Bronchial epithelial cell (primary cell): ENCODE data around the gene SH2B3. TPM values are rescaled to one million over a fixed set of nuclear protein-coding genes. Genes with fewer than 3 reads are reported as not detected.
A peak's percentile ranks its signal among the peaks of the same experiment; 100 is the strongest.
"Not testable (repeated sequence)": the region's sequence is repeated elsewhere in the genome, so short reads cannot be mapped to it uniquely, and the experiment has no call there.

ENCODE experiments used
- DNase-seq: peaks from one replicate; pipeline ENCODE4 v3.0.0-alpha.2; 2010; ENCODE audit warnings: low read depth
- FAIRE-seq: peaks from 2 replicates; lab custom pipeline; 2011; peaks lifted over from hg19 to GRCh38; lab: Jason Lieb, UNC
- H3K27me3 ChIP-seq: 2 replicates; pipeline ENCODE4 v1.5.1; 2011; ENCODE audit warnings: low read length; ENCODE audit not compliant: control insufficient read depth, insufficient read depth
- H3K36me3 ChIP-seq: 2 replicates; pipeline ENCODE4 v1.5.1; 2011; ENCODE audit warnings: low read length; ENCODE audit not compliant: control insufficient read depth, insufficient read depth
- H3K4me3 ChIP-seq: 2 replicates; pipeline ENCODE4 v1.5.1; 2011; ENCODE audit warnings: mild to moderate bottlenecking, low read depth, low read length, control low read depth
- CTCF ChIP-seq: IDR thresholded peaks from 2 replicates; pipeline ENCODE4 v1.5.1; 2011; ENCODE audit warnings: mild to moderate bottlenecking, moderate library complexity, low read length, control low read depth, inconsistent platforms; ENCODE audit not compliant: insufficient read depth, severe bottlenecking
- total RNA-seq: library from RNA; depleted of rRNA; stranded (reverse); fragments of >200 nt; gene quantifications from 2 replicates; pipeline ENCODE4 v1.2.1, GENCODE V29; 2014

Gene SH2B3
- total RNA-seq, 1 donor from 2014 or later: 2.4 TPM

GRCh38 chr12:111401167-111401605, 4.5 kb upstream of the SH2B3 start:
- no peak for FAIRE-seq

GRCh38 chr12:111402490-111402824, 3.3 kb upstream of the SH2B3 start:
- H3K27me3 ChIP-seq, H3K36me3 ChIP-seq, H3K4me3 ChIP-seq, DNase-seq, FAIRE-seq: not testable (repeated sequence)

More at GRCh38 chr12:111401167-111401605, 4.5 kb upstream of the SH2B3 start:
- no peaks in the 10 kb centered on the region for H3K36me3 ChIP-seq
- H3K27me3 ChIP-seq: no peaks in the 10 kb centered on the region
- DNase-seq: no peak
- no peak for TF ChIP-seq CTCF
- H3K4me3 ChIP-seq: no peak overlapping the region

DNA sequence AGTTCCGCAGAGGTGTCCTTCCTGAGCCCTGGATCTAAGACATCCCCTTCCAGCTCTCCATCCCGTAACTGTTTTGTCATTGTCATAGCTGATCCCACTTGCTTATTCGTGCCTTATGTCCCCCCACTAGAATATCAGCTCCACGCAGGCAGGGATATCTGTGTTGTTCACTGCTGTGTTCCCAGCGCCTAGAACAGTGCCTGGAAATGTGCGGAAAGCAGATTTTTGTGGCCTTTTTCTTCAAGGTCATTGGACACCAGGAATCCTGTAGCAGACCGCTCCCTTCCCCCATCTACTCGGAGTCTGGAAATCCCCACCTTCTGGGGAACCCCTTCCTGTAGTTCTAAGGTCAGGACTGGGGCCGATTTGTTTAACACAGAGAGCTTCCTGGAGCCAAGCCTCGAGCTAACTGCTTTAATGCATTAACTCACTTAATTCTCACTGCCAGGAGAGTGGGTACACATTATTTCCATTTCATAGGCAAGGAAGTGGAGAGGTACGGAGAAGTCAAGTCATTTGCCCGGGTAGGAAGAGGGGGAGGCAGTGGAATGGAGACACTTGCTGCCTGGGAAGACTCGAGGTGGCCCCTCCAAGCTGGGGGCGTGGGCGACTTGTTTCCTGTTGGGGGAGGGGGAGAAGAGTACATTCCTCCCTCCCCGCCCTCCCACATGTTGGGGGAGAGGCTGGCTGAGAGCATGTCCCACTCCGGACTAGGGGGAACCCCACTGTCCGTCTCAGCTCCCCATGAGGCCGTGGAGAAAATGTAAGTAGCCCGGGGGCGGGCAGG, 1.2 kb upstream of the SH2B3 start:
- no peak for DNase-seq
- H3K36me3 ChIP-seq: no peaks in the 10 kb centered on the region
- H3K27me3 ChIP-seq: no peaks in the 10 kb centered on the region
- no peak for FAIRE-seq
- TF ChIP-seq CTCF: no peak
- H3K4me3 ChIP-seq: peak overlapping the region; percentile 67

DNA sequence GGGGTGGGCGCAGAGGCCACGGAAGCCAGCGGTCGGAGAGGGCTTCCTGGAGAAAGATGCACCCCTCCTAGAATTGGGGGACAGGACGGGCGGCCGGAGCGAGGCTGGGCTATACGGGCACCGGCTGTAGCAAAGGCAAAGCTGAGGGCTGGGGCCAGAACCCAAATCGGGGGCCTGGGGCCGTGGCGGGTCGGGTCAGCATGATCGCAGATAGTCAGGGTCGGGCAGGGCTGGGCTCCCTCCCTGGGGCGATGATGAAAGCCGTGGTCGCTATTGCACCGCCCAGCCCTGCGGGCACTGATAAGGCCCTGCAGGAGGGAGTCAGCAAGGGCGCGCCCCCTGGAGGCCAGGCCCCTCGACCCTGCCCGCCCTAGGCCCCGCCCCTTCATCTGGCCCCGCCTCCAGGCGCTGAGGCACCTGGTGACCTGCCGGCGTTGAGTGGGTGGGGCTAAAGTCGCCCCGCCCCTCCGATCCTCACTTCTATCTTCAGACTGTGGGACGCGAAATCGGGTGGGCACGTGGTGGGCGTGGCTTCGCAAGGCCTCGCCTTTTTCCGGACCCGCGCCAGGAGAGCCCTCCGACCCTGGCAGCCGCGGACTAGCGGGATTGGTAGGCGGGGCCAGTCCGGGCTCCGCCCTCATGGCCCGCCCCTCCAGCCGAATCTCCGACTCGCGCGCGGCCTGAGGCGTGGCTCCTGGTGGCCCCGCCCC, 419 bp upstream of the SH2B3 start:
- Histone ChIP-seq H3K36me3 (no peaks in the 10 kb centered on the region), H3K27me3 (no peaks in the 10 kb centered on the region), H3K4me3 (peak overlapping the region; percentile 67)
- peak; percentile 60 for TF ChIP-seq CTCF
- FAIRE-seq (no peak), DNase-seq (peak; percentile 79)

GRCh38 chr12:111406474-111407376, 1.0 kb downstream of the SH2B3 start:
- Histone ChIP-seq H3K27me3 (no peaks in the 10 kb centered on the region), H3K4me3 (peak overlapping the region; percentile 67), H3K36me3 (peaks cover under 1% of the 10 kb centered on the region)
- no peak for TF ChIP-seq CTCF
- FAIRE-seq: no peak
- no peak for DNase-seq
